IMR-90 (cell line): Measurements from ENCODE around the gene SURF6.

Experiments used
- CEBPB ChIP-seq: IDR thresholded peaks from 2 replicates; pipeline ENCODE4 v1.6.1; 2012; ENCODE audit warnings: low read depth, low read length, improper control_type of control experiment
- CHD1 ChIP-seq: IDR thresholded peaks from 2 replicates; pipeline ENCODE4 v1.6.1; 2012; ENCODE audit warnings: low read depth, low read length, improper control_type of control experiment
- MAFK ChIP-seq: IDR thresholded peaks from 2 replicates; pipeline ENCODE4 v1.6.1; 2012; ENCODE audit warnings: low read depth, low read length, improper control_type of control experiment
- MXI1 ChIP-seq: IDR thresholded peaks from 2 replicates; pipeline ENCODE4 v1.6.1; 2012; ENCODE audit warnings: low read depth, mild to moderate bottlenecking, low read length, moderate library complexity, borderline replicate concordance
- NFE2L2 ChIP-seq: fragments of 150-350 bp; IDR thresholded peaks from 2 replicates; pipeline ENCODE4 v1.6.1; 2016; ENCODE audit warnings: low read depth, mild to moderate bottlenecking, low read length
- POLR2A ChIP-seq: IDR thresholded peaks from 2 replicates; pipeline ENCODE4 v1.6.1; 2012; ENCODE audit warnings: mild to moderate bottlenecking, low read depth, low read length
- RAD21 ChIP-seq: IDR thresholded peaks from 2 replicates; pipeline ENCODE4 v1.6.1; 2012; ENCODE audit warnings: low read length, improper control_type of control experiment
- RCOR1 ChIP-seq: IDR thresholded peaks from 2 replicates; pipeline ENCODE4 v1.6.1; 2012; ENCODE audit warnings: mild to moderate bottlenecking, low read length, improper control_type of control experiment; ENCODE audit not compliant: insufficient replicate concordance
- RFX5 ChIP-seq: IDR thresholded peaks from 2 replicates; pipeline ENCODE4 v1.8.0; 2012; ENCODE audit warnings: low read depth, mild to moderate bottlenecking, low read length, moderate library complexity
- SMC3 ChIP-seq: fragments of 150-350 bp; IDR thresholded peaks from 2 replicates; pipeline ENCODE4 v1.6.1; 2016; ENCODE audit warnings: low read depth, mild to moderate bottlenecking, antibody characterized with exemption, low read length, moderate library complexity
- USF2 ChIP-seq: fragments of 150-350 bp; IDR thresholded peaks from 2 replicates; pipeline ENCODE4 v1.6.1; 2017; ENCODE audit warnings: mild to moderate bottlenecking, antibody characterized with exemption, low read length, low read depth
- TF ChIP-seq, protein P1 (sequence below): conservative IDR thresholded peaks from 2 replicates; pipeline ENCODE4 v1.5.1; 2012; ENCODE audit warnings: mild to moderate bottlenecking, low read depth, low read length, improper control_type of control experiment
- TF ChIP-seq, protein P2 (sequence below): fragments of 150-350 bp; IDR thresholded peaks from 2 replicates; pipeline ENCODE4 v1.6.1; 2016; ENCODE audit warnings: low read depth, mild to moderate bottlenecking, low read length, moderate library complexity, borderline replicate concordance

DNA sequence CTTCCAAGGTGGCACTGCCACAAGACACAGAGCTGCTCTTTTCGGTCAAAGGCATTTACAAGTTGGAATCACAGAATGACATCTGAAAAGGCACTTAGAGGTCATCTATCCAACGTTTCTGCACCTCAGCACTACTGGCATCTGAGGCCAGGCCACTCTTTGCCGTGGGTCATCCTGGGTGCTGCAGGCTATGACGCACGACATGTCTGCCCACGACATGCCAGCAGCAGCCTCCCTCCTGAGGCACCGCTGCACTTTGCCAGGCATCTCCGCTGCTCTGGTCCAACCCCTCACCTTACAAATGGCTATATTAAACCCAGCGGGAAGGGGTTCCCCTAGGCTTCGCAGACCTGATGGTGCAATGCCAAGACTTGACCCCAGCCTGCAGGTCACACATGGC lies 31.8 kb upstream of the SURF6 start:
- TF ChIP-seq POLR2A (no peak), USF2 (no peak), RFX5 (no peak), SMC3 (no peak), RCOR1 (no peak), NFE2L2 (no peak), MAFK (no peak), RAD21 (no peak), CHD1 (no peak), CEBPB (no peak), MXI1 (no peak)
- TF ChIP-seq, protein P1, sequence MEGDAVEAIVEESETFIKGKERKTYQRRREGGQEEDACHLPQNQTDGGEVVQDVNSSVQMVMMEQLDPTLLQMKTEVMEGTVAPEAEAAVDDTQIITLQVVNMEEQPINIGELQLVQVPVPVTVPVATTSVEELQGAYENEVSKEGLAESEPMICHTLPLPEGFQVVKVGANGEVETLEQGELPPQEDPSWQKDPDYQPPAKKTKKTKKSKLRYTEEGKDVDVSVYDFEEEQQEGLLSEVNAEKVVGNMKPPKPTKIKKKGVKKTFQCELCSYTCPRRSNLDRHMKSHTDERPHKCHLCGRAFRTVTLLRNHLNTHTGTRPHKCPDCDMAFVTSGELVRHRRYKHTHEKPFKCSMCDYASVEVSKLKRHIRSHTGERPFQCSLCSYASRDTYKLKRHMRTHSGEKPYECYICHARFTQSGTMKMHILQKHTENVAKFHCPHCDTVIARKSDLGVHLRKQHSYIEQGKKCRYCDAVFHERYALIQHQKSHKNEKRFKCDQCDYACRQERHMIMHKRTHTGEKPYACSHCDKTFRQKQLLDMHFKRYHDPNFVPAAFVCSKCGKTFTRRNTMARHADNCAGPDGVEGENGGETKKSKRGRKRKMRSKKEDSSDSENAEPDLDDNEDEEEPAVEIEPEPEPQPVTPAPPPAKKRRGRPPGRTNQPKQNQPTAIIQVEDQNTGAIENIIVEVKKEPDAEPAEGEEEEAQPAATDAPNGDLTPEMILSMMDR, result no peak
- TF ChIP-seq, protein P2, sequence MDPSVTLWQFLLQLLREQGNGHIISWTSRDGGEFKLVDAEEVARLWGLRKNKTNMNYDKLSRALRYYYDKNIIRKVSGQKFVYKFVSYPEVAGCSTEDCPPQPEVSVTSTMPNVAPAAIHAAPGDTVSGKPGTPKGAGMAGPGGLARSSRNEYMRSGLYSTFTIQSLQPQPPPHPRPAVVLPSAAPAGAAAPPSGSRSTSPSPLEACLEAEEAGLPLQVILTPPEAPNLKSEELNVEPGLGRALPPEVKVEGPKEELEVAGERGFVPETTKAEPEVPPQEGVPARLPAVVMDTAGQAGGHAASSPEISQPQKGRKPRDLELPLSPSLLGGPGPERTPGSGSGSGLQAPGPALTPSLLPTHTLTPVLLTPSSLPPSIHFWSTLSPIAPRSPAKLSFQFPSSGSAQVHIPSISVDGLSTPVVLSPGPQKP, result no peak
